Liver (tissue), 3 donors: Measurements from ENCODE around the gene KHNYN.
"Not testable (repeated sequence)": the region's sequence is repeated elsewhere in the genome, so short reads cannot be mapped to it uniquely, and the experiment has no call there.

Source experiments
- CTCF ChIP-seq: fragments of 150-350 bp; IDR thresholded peaks from 2 replicates; pipeline ENCODE4 v1.5.1; 2017; ENCODE audit warnings: improper control_type of control experiment, low read depth, low read length; ENCODE audit not compliant: missing input control
- EGR1 ChIP-seq, 2 donors: IDR thresholded peaks; 2 replicates each; pipeline ENCODE4 v1.6.1; 2016 to 2018; ENCODE audit warnings: antibody characterized with exemption in 2 of 2, low read depth in 2 of 2
- FOXA1 ChIP-seq: IDR thresholded peaks from 2 replicates; pipeline ENCODE4 v1.6.1; 2016; ENCODE audit warnings: antibody characterized with exemption
- GABPA ChIP-seq, 2 donors: IDR thresholded peaks in 1 of 2; conservative IDR thresholded peaks in 1 of 2; 2 replicates each; pipeline ENCODE4 v1.6.1; 2016; ENCODE audit warnings: antibody characterized with exemption in 2 of 2, mild to moderate bottlenecking in 1 of 2, moderate library complexity in 1 of 2
- HNF4A ChIP-seq, 2 donors: conservative IDR thresholded peaks; 2 replicates each; pipeline ENCODE4 v1.6.1; 2016; ENCODE audit warnings: antibody characterized with exemption in 2 of 2, mild to moderate bottlenecking in 2 of 2
- MAX ChIP-seq: IDR thresholded peaks from 2 replicates; pipeline ENCODE4 v1.6.1; 2016; ENCODE audit warnings: antibody characterized with exemption
- RAD21 ChIP-seq, 2 donors: IDR thresholded peaks; 2 replicates each; pipeline ENCODE4 v1.6.1; 2016; ENCODE audit warnings: antibody characterized with exemption in 2 of 2, mild to moderate bottlenecking in 2 of 2
- REST ChIP-seq: IDR thresholded peaks from 2 replicates; pipeline ENCODE4 v1.6.1; 2016; ENCODE audit warnings: antibody characterized with exemption, mild to moderate bottlenecking
- RXRA ChIP-seq, 2 donors: IDR thresholded peaks; 2 replicates each; pipeline ENCODE4 v1.6.1; 2017 to 2018; ENCODE audit warnings: antibody characterized with exemption in 2 of 2, mild to moderate bottlenecking in 1 of 2
- SP1 ChIP-seq: IDR thresholded peaks from 2 replicates; pipeline ENCODE4 v1.6.1; 2018; ENCODE audit warnings: antibody characterized with exemption, mild to moderate bottlenecking
- YY1 ChIP-seq: IDR thresholded peaks from 2 replicates; pipeline ENCODE4 v1.6.1; 2016; ENCODE audit warnings: antibody characterized with exemption, mild to moderate bottlenecking
- ZBTB33 ChIP-seq: IDR thresholded peaks from 2 replicates; pipeline ENCODE4 v1.6.1; 2016; ENCODE audit warnings: antibody characterized with exemption
- donor health status: healthy.
- donor health status: healthy.

GRCh38 chr14:24450828-24451227 is 21.1 kb downstream of the KHNYN start:
- TF ChIP-seq CTCF; YY1; SP1; FOXA1; GABPA (IDR thresholded peaks at IDR 0.05 in 1 of 2, conservative IDR thresholded peaks at IDR 0.05 in 1 of 2); RAD21 (IDR thresholded peaks at IDR 0.05); EGR1 (IDR thresholded peaks at IDR 0.05; ENCODE audit: low read depth in 2 of 2); MAX; ZBTB33; REST; HNF4A (conservative IDR thresholded peaks at IDR 0.05); RXRA (IDR thresholded peaks at IDR 0.05): not testable (repeated sequence)
